ENCODE results near the gene ASTL.

GRCh38 chr2:96142217-96143113, 4.2 kb upstream of the ASTL start:
- TF ChIP-seq CTCF (IDR thresholded peaks at IDR 0.05) (no peak), POLR2A (IDR thresholded peaks at IDR 0.05) (no peak), EP300 (IDR thresholded peaks at IDR 0.05) (no peak), POLR2AphosphoS5 (IDR thresholded peaks at IDR 0.05) (no peak)
